Measurements from ENCODE around the gene SIRT5. TPM values are rescaled to one million over a fixed set of nuclear protein-coding genes. Genes with fewer than 3 reads are reported as not detected.

Gene SIRT5
- total RNA-seq, 1 experiment from 2014 or later: 13.8 TPM

GRCh38 chr6:13539572-13539971, 34.8 kb upstream of the SIRT5 start (continued):
- no peak for TF ChIP-seq JUND (IDR thresholded peaks at IDR 0.05)
- no peak for TF ChIP-seq SP1 (IDR thresholded peaks at IDR 0.05; ENCODE audit: low read depth)
- no peak for TF ChIP-seq CBX3 (IDR thresholded peaks at IDR 0.05; ENCODE audit: low read depth)

- H4K20me1 ChIP-seq (ENCODE audit: insufficient read depth): no peaks in the 10 kb centered on the region
- no peak for ATAC-seq
- no peaks in the 10 kb centered on the region for H3K79me2 ChIP-seq (ENCODE audit: insufficient read depth, low read length)
- H3K9ac ChIP-seq (ENCODE audit: low read length): no peak overlapping the region
- CTCF ChIA-PET: no interaction called here
- POLR2A ChIA-PET: no interaction called here
- H2AFZ ChIP-seq (ENCODE audit: low read depth, low read length, poor library complexity, severe bottlenecking): no peak overlapping the region
- no peaks in the 10 kb centered on the region for H3K36me3 ChIP-seq (ENCODE audit: control insufficient read depth in 1 of 2, insufficient read depth in 2 of 2, low read length in 2 of 2)
- H3K27me3 ChIP-seq (ENCODE audit: insufficient read depth, low read length): no peaks in the 10 kb centered on the region
- H3K4me3 ChIP-seq (replicated peaks in 1 of 2; ENCODE audit: low read depth in 1 of 2, low read length in 2 of 2): no peak overlapping the region
- TF ChIP-seq ATF3 (IDR thresholded peaks at IDR 0.05) (no peak), ELF1 (IDR thresholded peaks at IDR 0.05; ENCODE audit: borderline replicate concordance, low read depth) (no peak), CBX3 (IDR thresholded peaks at IDR 0.05; ENCODE audit: low read depth) (no peak), MAX (IDR thresholded peaks at IDR 0.05) (no peak), JUND (IDR thresholded peaks at IDR 0.05) (no peak), EZH2 (IDR thresholded peaks at IDR 0.05) (no peak), EGR1 (IDR thresholded peaks at IDR 0.05; ENCODE audit: low read depth) (no peak)
- H3K9me2 ChIP-seq (ENCODE audit: insufficient read depth): no peaks in the 10 kb centered on the region
- RAD21 ChIA-PET (ENCODE audit: low non-redundant PET in 1 of 2, low total read pairs in 2 of 2, uncharacterized antibody in 2 of 2, unreplicated experiment in 2 of 2): no interaction called here
- H3K4me2 ChIP-seq (ENCODE audit: low read length): no peak overlapping the region
- no peak overlapping the region for H3K27ac ChIP-seq (ENCODE audit: low read depth, low read length)
- DNase-seq (ENCODE audit: low read depth, low spot score): no peak
- H3K4me1 ChIP-seq (ENCODE audit: control insufficient read depth in 1 of 2, insufficient read depth in 2 of 2, low read length in 2 of 2): no peaks in the 10 kb centered on the region
- no peaks in the 10 kb centered on the region for H3K9me3 ChIP-seq (ENCODE audit: control insufficient read depth in 1 of 2, insufficient read depth in 1 of 2, low read depth in 1 of 2, low read length in 2 of 2)
- intact Hi-C loops (cut with micrococcal nuclease): no loop called here
- BruUV-seq (replicated peaks): no TSS peak
These were observed 32.9 kb upstream of the SIRT5 start for GRCh38 chr6:13541496-13541895.

- H3K4me2 ChIP-seq (ENCODE audit: low read length): no peak overlapping the region
- no peaks in the 10 kb centered on the region for H3K27me3 ChIP-seq (ENCODE audit: insufficient read depth, low read length)
- no peaks in the 10 kb centered on the region for H3K4me1 ChIP-seq (ENCODE audit: control insufficient read depth in 1 of 2, insufficient read depth in 2 of 2, low read length in 2 of 2)
- no TSS peak for BruUV-seq (replicated peaks)
- H3K4me3 ChIP-seq (replicated peaks in 1 of 2; ENCODE audit: low read depth in 1 of 2, low read length in 2 of 2): no peak overlapping the region
- DNase-seq (ENCODE audit: low read depth, low spot score): no peak
- ATAC-seq: no peak
- TF ChIP-seq YY1 (IDR thresholded peaks at IDR 0.05; ENCODE audit: extremely low read depth, insufficient replicate concordance, low read depth, low read length): no peak
- no peak for TF ChIP-seq EGR1 (IDR thresholded peaks at IDR 0.05; ENCODE audit: low read depth)
- no peak for TF ChIP-seq ZFX (IDR thresholded peaks at IDR 0.05)
- no peak for TF ChIP-seq TCF7L2 (IDR thresholded peaks at IDR 0.05; ENCODE audit: borderline replicate concordance, extremely low read depth, insufficient read depth, insufficient read length)
- no peak for TF ChIP-seq CEBPB (IDR thresholded peaks at IDR 0.05; ENCODE audit: low read depth)
- TF ChIP-seq EZH2 (IDR thresholded peaks at IDR 0.05): no peak
- no peak for TF ChIP-seq RAD21 (IDR thresholded peaks at IDR 0.05; ENCODE audit: low read depth)
- no peak for TF ChIP-seq ZNF274 (IDR thresholded peaks at IDR 0.05; ENCODE audit: low read depth, low read length)
- no peak for TF ChIP-seq MAX (IDR thresholded peaks at IDR 0.05)
- TF ChIP-seq SRF (IDR thresholded peaks at IDR 0.05; ENCODE audit: low read depth): no peak
- no peak for TF ChIP-seq SIN3A (IDR thresholded peaks at IDR 0.05; ENCODE audit: low read depth)
- no peak for TF ChIP-seq POLR2A (IDR thresholded peaks at IDR 0.05; ENCODE audit: borderline replicate concordance, extremely low read depth, insufficient read depth, insufficient read length)
- TF ChIP-seq EZH2phosphoT487 (IDR thresholded peaks at IDR 0.05; ENCODE audit: borderline replicate concordance): no peak
- no peak for TF ChIP-seq FOSL1 (IDR thresholded peaks at IDR 0.05; ENCODE audit: low read depth)
- TF ChIP-seq ELF1 (IDR thresholded peaks at IDR 0.05; ENCODE audit: borderline replicate concordance, low read depth): no peak
- H3K9ac ChIP-seq (ENCODE audit: low read length): no peak overlapping the region
- H3K36me3 ChIP-seq (ENCODE audit: control insufficient read depth in 1 of 2, insufficient read depth in 2 of 2, low read length in 2 of 2): no peaks in the 10 kb centered on the region
- no peaks in the 10 kb centered on the region for H3K9me2 ChIP-seq (ENCODE audit: insufficient read depth)
- intact Hi-C loops (cut with micrococcal nuclease): no loop called here
- H3K27ac ChIP-seq (ENCODE audit: low read depth, low read length): no peak overlapping the region
- no peak overlapping the region for H2AFZ ChIP-seq (ENCODE audit: low read depth, low read length, poor library complexity, severe bottlenecking)
- H4K20me1 ChIP-seq (ENCODE audit: insufficient read depth): no peaks in the 10 kb centered on the region
- no peaks in the 10 kb centered on the region for H3K79me2 ChIP-seq (ENCODE audit: insufficient read depth, low read length)
- H3K9me3 ChIP-seq (ENCODE audit: control insufficient read depth in 1 of 2, insufficient read depth in 1 of 2, low read depth in 1 of 2, low read length in 2 of 2): no peaks in the 10 kb centered on the region
- ChIA-PET POLR2A (no interaction called here), CTCF (no interaction called here), RAD21 (ENCODE audit: low non-redundant PET in 1 of 2, low total read pairs in 2 of 2, uncharacterized antibody in 2 of 2, unreplicated experiment in 2 of 2) (no interaction called here)
These were observed 29.8 kb upstream of the SIRT5 start for GRCh38 chr6:13544454-13545186.
